ENCODE data around the gene ATP1A4. TPM values are rescaled to one million over a fixed set of nuclear protein-coding genes. Genes with fewer than 3 reads are reported as not detected.
"Not testable (repeated sequence)": the region's sequence is repeated elsewhere in the genome, so short reads cannot be mapped to it uniquely, and the experiment has no call there.

ATP1A4 gene
- 0.43 TPM for total RNA-seq

DNA sequence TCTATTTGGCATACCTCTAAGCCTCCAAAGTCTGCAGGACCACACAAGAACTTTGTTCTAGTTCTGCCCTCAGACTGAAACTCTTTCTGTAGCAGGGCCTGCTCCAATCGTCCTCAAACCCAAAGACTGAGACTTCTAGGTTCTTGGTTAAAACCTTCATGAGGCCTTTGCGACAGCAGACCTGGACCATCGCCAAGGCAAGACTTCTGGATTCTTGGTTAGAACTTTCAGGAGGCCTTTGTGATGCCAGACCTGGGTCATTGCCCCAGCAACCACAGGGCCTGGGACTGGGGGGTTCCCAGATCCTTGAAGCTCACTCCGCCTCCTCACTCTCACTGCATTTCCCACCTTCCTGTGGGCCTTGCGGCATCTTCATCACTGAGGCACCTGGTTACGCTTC lies at the start of gene ATP1A4:
TSS of gene ATP1A4 (plus strand) at position 301 of the 400 bp plus-strand sequence. CDS start 438 bp downstream, outside the sequence.
- no peak for DNase-seq (ENCODE audit: low spot score)

GRCh38 chr1:160101717-160102522 lies 49.5 kb upstream of the ATP1A4 start:
- no peak for DNase-seq (ENCODE audit: low spot score)

DNA sequence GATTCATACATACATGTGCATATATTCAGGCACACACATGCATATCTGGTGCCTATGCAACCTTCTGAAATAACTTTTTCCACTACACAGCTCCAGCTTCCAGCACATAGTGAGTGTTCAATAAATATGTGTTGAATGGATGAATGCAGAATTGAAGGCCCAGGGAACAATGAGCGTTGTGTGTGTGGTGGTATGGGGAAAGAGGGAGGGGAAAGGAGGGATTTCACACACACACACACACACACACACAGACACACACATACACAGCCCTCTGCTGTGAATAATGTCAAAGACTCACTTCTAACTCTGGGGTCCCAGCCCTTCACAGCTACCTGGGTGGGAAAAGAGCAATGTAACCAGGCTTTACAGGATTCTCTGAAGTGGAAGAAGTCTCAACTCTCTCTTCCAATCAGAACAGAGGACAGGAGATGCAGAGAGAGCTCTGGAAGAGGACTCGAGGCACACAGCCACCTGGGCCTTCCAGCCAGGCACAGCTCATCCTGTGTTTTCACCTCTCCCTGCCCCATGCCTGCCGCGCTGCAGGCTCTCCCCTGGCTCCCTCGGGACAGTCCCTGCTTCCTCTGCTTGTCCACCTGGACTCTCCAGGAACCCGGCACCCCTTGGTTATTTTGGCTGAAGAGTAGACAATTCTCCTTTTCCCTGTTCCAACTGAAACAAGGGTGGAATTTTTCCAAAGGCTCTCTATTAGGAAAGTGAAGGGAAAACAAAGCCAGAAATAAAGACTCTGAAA lies 47.6 kb upstream of the ATP1A4 start:
- no peak for DNase-seq (ENCODE audit: low spot score)

DNA sequence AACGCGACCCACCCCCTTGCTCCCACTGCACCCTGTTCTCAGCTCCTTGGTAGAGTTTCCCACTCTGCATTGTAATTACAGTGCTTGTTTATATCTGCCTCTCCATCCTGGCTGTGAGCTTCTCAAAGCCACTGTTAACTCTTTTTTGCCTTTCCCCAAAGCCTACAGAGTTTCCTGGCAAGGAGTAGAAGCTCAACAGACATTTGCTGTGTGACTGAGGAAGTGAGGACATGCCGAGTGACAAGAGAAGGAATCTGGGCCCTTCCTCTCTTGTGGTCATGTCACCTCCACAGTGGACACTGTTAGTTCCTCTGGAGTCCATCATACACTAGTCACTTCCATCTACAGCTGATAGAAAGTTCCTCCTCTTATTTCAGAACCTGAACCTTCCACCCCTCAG lies 46.9 kb upstream of the ATP1A4 start:
- DNase-seq (ENCODE audit: low spot score): no peak

DNA sequence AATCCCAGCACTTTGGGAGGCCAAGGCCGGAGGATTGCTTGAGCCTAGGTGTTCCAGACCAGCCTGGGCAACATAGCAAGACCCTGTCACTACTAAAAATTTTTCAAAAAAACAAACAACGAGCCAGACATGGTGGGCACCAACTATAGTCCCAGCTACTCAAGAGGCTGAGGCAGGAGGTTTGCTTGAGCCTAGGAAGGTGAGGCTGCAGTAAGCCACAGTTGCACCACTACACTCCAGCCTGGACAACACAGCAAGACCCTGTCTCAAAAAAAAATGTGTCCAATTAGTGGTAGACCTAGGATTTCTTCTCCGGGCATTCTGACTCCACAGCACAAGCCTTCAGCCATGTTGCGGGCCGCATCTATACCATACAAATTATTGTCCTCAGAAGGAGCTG lies 46.2 kb upstream of the ATP1A4 start:
- DNase-seq (ENCODE audit: low spot score): no peak

DNA sequence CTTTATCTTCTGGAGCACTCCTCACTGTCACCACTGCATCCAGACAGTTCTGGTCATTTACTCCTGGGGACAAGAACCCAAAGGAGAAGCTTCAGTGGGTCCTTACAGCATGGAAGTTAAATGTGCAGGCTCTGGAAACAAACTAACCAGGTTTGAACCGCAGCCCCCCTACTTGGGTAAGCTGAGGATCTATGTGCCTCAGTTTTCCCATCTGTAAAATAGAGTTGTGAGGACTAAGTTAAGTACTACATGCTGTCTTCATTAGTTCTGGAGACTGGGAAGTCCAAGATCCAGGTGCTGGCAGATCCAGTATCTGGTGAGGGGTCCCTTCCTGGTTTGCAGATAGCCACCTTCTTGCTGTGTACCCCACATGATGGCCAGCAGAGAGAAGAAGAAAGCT lies 43.9 kb upstream of the ATP1A4 start:
- DNase-seq (ENCODE audit: low spot score): no peak

GRCh38 chr1:160108888-160109662 lies 42.3 kb upstream of the ATP1A4 start:
- no peak for DNase-seq (ENCODE audit: low spot score)

DNA sequence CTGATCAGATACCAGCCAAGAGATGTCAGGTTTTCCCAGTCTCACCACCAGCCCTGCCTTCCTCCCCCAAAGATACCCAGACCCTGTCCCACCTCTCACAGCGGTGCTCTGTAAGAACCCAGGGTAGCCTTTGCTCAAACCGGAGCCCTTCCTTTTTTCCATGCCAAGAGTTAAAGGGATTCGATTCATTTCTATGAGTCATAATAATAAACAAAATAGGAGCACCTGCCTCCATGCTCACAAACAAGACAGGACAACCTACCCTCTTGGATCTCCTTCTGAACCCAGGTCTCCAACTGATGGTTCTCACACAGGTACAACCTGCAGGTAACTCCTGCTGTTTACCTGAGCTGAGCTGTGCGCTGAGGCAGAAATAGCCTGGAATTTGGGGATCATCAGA lies 41.7 kb upstream of the ATP1A4 start:
- no peak for DNase-seq (ENCODE audit: low spot score)

DNA sequence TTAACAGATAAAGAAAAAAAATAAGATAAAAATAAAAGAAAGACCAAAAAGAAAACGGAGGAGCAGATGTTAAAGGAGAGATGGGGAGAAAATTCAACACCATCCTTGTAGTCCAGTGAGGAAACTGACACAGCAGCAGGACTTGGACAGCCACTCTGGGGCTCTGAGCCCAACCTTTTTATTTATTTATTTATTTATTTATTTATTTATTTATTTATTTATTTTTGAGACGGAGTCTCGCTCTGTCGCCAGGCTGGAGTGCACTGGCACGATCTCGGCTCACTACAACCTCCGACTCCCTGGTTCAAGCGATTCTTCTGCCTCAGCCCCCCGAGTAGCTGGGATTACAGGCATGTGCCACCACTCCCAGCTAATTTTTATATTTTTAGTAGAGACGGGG lies 39.9 kb upstream of the ATP1A4 start:
- not testable (repeated sequence) for DNase-seq (ENCODE audit: low spot score)

DNA sequence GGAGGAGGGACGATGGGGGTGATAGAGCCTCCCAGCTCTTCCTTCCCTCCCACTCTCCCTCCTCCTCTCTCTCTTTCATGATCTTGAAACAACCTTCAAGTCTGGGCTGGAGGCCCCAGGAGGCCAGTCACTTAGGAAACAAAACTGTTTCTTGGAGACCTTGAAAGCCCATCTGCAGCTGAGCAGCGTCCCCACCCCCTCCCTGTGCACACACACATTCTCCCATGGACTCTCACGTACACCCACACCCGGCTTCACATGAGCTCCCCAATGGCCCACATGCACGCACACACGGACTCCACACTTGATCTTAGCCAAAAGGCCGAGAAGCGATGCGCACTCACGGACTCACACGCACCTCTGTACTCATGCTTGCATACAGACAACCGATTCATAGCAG lies 39.0 kb upstream of the ATP1A4 start:
- DNase-seq (ENCODE audit: low spot score): no peak

DNA sequence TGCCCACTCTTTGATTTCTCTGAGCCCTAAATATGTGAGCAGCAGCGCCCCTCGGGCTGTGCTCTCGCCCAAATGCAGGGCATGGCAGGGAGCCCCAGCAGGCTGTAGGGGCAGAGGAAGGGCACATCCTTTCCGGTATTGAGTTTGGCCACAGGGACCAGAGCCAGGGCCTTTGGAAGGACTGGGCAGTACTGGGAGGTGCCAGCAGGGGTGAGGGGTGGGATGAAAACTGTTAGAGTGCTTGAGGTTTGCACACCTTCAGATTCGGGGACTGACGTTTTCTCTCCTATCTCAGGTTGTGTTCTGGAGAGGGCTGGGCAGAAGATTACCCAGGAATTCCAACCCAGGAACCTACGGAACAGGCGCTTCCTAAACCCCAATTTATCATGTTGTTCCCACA lies 38.0 kb upstream of the ATP1A4 start:
- no peak for DNase-seq (ENCODE audit: low spot score)

DNA sequence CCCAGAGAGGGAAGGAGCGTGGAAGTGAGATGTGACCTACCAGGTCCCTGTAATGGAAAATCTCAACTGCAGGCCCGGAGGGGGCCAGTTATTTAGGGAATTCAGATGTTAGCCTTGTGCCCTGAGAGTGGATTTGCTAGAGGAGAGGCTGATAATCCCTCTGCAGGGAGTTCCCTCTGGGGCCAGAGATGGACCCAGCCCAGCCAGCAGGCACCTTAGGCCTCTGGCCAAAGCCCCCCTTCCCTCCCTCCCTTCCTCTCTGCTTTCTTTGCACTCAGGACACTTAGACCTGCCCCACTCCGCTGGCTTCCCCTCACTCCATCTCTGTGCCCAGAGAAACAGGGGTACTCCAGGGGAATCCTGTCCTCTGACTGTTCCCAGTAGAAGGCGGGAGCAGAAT lies 37.3 kb upstream of the ATP1A4 start:
- no peak for DNase-seq (ENCODE audit: low spot score)

GRCh38 chr1:160115545-160116282 lies 35.7 kb upstream of the ATP1A4 start, which contains the start of gene ATP1A2:
ATP1A2 (plus strand) TSS chr1:160115759; CDS start chr1:160115862, 103 bp downstream.
- no peak for DNase-seq (ENCODE audit: low spot score)

DNA sequence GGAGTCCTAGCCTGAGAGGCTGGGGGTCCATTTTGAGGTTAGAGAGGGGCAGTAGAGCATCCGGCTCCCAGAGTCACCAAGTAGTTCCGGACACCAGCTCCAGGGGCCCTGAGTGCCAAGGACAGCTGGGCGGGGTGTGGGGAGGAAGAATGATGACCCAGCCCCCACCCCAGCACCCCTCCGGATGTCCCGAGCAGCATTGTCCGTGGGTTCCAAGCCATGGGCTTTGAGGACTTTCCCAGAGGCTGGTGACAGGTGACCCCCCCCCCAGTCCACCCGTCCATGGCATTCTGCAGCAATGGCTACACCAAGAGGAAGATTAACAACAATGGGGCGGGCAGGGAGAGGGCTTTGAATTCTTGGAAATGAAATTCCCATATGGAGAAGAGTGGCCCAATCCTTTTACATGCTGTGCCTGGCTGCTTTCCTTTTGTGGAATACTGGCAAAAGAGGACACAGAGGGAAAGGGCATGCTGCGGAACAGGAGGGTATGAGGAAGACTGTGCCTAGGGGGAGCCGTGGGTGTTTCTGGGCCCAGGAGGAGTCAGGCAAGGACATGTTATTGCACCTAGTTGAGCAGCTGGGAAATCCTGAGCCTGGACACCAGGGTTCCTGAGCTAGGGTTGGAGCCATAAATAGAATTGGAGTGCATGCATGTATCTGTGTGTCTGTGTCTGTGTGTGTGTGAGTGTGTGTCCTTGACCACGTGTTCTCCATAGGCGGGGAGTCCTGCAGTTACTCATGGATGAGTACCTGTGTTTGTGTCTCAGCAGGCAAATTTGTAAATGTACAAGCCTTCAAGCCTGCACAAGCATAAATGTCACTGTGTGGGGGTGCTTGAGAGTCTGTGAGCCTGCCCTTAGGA lies 34.9 kb upstream of the ATP1A4 start:
- DNase-seq (ENCODE audit: low spot score): no peak

- DNase-seq (ENCODE audit: low spot score): no peak
Observed at GRCh38 chr1:160117300-160117699, 34.1 kb upstream of the ATP1A4 start.

DNA sequence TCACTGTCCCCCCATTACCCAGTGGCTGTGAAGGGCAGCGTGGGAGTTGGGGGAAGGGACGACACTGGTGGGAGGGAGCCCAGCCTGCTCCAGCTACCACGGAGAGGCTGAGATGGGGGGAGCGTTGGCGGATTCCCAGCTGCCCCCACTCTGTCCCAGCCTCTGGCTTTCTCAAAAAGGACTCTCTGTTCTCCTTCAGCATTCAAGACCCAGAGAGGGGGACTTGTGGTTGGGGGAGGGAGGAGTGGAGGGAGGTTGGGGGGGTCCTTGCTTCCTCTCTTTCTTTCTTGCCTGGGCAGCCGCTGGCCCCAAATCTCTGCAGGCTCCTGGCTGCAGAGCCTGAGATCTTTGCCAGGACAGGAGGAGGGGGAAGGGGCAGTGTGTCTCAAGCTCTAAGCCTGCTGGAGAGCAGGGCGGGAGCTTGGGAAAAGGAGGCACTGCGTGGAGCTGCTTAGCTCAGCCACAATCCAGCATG lies 33.7 kb upstream of the ATP1A4 start:
- DNase-seq (ENCODE audit: low spot score): no peak

GRCh38 chr1:160118928-160119327 lies 32.5 kb upstream of the ATP1A4 start:
- no peak for DNase-seq (ENCODE audit: low spot score)

DNA sequence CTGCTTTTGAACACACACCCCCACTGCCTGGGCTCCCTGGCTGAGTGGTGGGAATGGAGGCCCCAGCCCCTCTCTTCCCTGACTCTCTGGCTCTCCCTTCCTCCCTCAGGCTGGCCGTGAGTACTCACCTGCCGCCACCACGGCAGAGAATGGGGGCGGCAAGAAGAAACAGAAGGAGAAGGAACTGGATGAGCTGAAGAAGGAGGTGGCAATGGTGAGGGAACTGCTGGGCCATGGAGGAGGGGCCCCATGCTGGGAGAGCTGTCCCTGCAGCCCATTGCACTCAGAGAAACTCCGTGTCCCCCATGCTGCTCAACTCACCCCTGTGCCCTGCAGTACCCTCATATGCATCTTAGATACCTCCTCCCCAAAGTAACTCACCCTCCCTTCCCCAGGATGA lies 30.6 kb upstream of the ATP1A4 start:
- no peak for DNase-seq (ENCODE audit: low spot score)

GRCh38 chr1:160121388-160121787 lies 30.0 kb upstream of the ATP1A4 start:
- no peak for DNase-seq (ENCODE audit: low spot score)

- no peak for DNase-seq (ENCODE audit: low spot score)
Observed at GRCh38 chr1:160122978-160123495, 28.4 kb upstream of the ATP1A4 start.

All from mucosa of gallbladder (tissue), 1 donor.